SH-SY5Y (cell line): Measurements from ENCODE around the gene CCT5.

Experiments
- GATA2 ChIP-seq: IDR thresholded peaks from 2 replicates; pipeline ENCODE4 v1.6.1; 2011; ENCODE audit warnings: mild to moderate bottlenecking, low read depth, low read length
- GATA3 ChIP-seq: IDR thresholded peaks from 2 replicates; pipeline ENCODE4 v1.6.1; 2011; ENCODE audit warnings: low read depth, mild to moderate bottlenecking, low read length, moderate library complexity

Gene CCT5

GRCh38 chr5:10315201-10315600 is 65.1 kb downstream of the CCT5 start:
- TF ChIP-seq GATA3 (no peak), GATA2 (no peak)
